Measurements from ENCODE around the gene INSRR. TPM values are rescaled to one million over a fixed set of nuclear protein-coding genes. Genes with fewer than 3 reads are reported as not detected.

The INSRR gene
- total RNA-seq, 1 donor from 2014 or later: 2.9 TPM

- no peak for TF ChIP-seq CTCF (IDR thresholded peaks at IDR 0.05)
- Histone ChIP-seq H3K9me3 (no peaks in the 10 kb centered on the region), H3K4me1 (peaks cover 0 to 16% of the 10 kb centered on the region in 2 donors), H3K27me3 (no peaks in the 10 kb centered on the region), H3K4me3 (no peak overlapping the region), H3K36me3 (peaks cover 0 to 4% of the 10 kb centered on the region in 2 donors), H3K27ac (no peak overlapping the region)
- intact Hi-C loops (cut with DNase I): no loop called here
- no peak for DNase-seq (ENCODE audit: low spot score in 2 of 2)
Observed at GRCh38 chr1:156900896-156901589, 42.1 kb upstream of the INSRR start.

GRCh38 chr1:156899956-156900718 lies 41.2 kb upstream of the INSRR start:
- H3K9me3 ChIP-seq: no peaks in the 10 kb centered on the region
- H3K27me3 ChIP-seq: no peaks in the 10 kb centered on the region
- H3K27ac ChIP-seq: no peak overlapping the region
- peaks cover 0 to 1% of the 10 kb centered on the region in 2 donors for H3K36me3 ChIP-seq
- no peak overlapping the region for H3K4me3 ChIP-seq
- intact Hi-C loops (cut with DNase I): loop anchor here (10.0 kb wide), 1 partner anchor 205 kb away; no protein-coding TSS in a partner anchor
- no peak for TF ChIP-seq CTCF (IDR thresholded peaks at IDR 0.05)
- H3K4me1 ChIP-seq: peaks cover 0 to 17% of the 10 kb centered on the region in 2 donors
- no peak for DNase-seq (ENCODE audit: low spot score in 2 of 2)

GRCh38 chr1:156898971-156899664 lies 40.2 kb upstream of the INSRR start:
- no peak for TF ChIP-seq CTCF (IDR thresholded peaks at IDR 0.05)
- no peaks in the 10 kb centered on the region for H3K27me3 ChIP-seq
- peak overlapping the region in 1 of 2 donors; percentile 13 for H3K27ac ChIP-seq
- H3K9me3 ChIP-seq: no peaks in the 10 kb centered on the region
- no peaks in the 10 kb centered on the region for H3K36me3 ChIP-seq
- DNase-seq (ENCODE audit: low spot score in 2 of 2): no peak
- H3K4me3 ChIP-seq: no peak overlapping the region
- intact Hi-C loops (cut with DNase I): loop anchor here (10.0 kb wide), 1 partner anchor 204 kb away; no protein-coding TSS in a partner anchor
- H3K4me1 ChIP-seq: peaks cover 0 to 21% of the 10 kb centered on the region in 2 donors

- Histone ChIP-seq H3K27ac (peak overlapping the region; percentile 62 to 94), H3K9me3 (no peaks in the 10 kb centered on the region), H3K36me3 (no peaks in the 10 kb centered on the region), H3K27me3 (no peaks in the 10 kb centered on the region), H3K4me3 (peak overlapping the region in 1 of 2 donors; percentile 18), H3K4me1 (peaks cover under 1 to 23% of the 10 kb centered on the region in 2 donors)
- no peak for TF ChIP-seq CTCF (IDR thresholded peaks at IDR 0.05)
- no peak for DNase-seq (ENCODE audit: low spot score in 2 of 2)
- intact Hi-C loops (cut with DNase I): loop anchor here (10.0 kb wide), 1 partner anchor 203 kb away; no protein-coding TSS in a partner anchor
Observed at GRCh38 chr1:156898161-156898566, 39.2 kb upstream of the INSRR start.

GRCh38 chr1:156897078-156897825 lies 38.3 kb upstream of the INSRR start:
- H3K4me3 ChIP-seq: peak overlapping the region in 1 of 2 donors; percentile 11
- no peak for DNase-seq (ENCODE audit: low spot score in 2 of 2)
- H3K27ac ChIP-seq: peak overlapping the region; percentile 62 to 94
- intact Hi-C loops (cut with DNase I): loop anchor here (10.0 kb wide), 1 partner anchor 202 kb away; no protein-coding TSS in a partner anchor
- no peaks in the 10 kb centered on the region for H3K9me3 ChIP-seq
- no peaks in the 10 kb centered on the region for H3K27me3 ChIP-seq
- no peak for TF ChIP-seq CTCF (IDR thresholded peaks at IDR 0.05)
- H3K4me1 ChIP-seq: peaks cover 6 to 27% of the 10 kb centered on the region in 2 donors
- no peaks in the 10 kb centered on the region for H3K36me3 ChIP-seq
